K562 (cell line): ENCODE data around the gene IFT52. TPM values are rescaled to one million over a fixed set of nuclear protein-coding genes. Genes with fewer than 3 reads are reported as not detected.
A peak's percentile ranks its signal among the peaks of the same experiment; 100 is the strongest.

Experiments
- ATF2 ChIP-seq: sonication (generic); formaldehyde crosslinking; IDR thresholded peaks from 2 replicates; pipeline ENCODE4 v1.8.1; 2022; ENCODE audit warnings: missing genetic modification reagents
- BCL6 ChIP-seq: fragments of 250-450 bp; sonication (Bioruptor Pico); IDR thresholded peaks from 2 replicates; pipeline ENCODE4 v1.4.0; 2020
- EP300 ChIP-seq: IDR thresholded peaks from 2 replicates; pipeline ENCODE4 v1.6.1; 2012; ENCODE audit warnings: low read length, improper control_type of control experiment
- FOXA3 ChIP-seq, 2 experiments: fragments of 450-650 bp in 1 of 2; sonication (generic) in 1 of 2; formaldehyde crosslinking; IDR thresholded peaks in 1 of 2; conservative IDR thresholded peaks in 1 of 2; 2 replicates each; pipeline versions ENCODE4 v1.4.0 to v1.8.0; 2020 to 2022; ENCODE audit warnings: mild to moderate bottlenecking in 2 of 2, missing genetic modification reagents in 1 of 2
- GATAD2B ChIP-seq: fragments of 450-650 bp; IDR thresholded peaks from 2 replicates; pipeline ENCODE4 v1.6.1; 2017; ENCODE audit warnings: mild to moderate bottlenecking, borderline replicate concordance
- HSF4 ChIP-seq: fragments of 250-450 bp; sonication (Bioruptor Pico); IDR thresholded peaks from 2 replicates; pipeline ENCODE4 v2.1.2; 2022; ENCODE audit warnings: mild to moderate bottlenecking, moderate library complexity, borderline replicate concordance
- KDM2B ChIP-seq: fragments of 250-450 bp; sonication (Bioruptor Pico); IDR thresholded peaks from 2 replicates; pipeline ENCODE4 v1.8.0; 2021; ENCODE audit warnings: mild to moderate bottlenecking, moderate library complexity
- KDM5B ChIP-seq: fragments of 200-600 bp; sonication (generic); IDR thresholded peaks from 2 replicates; pipeline ENCODE4 v1.6.1; 2012; ENCODE audit warnings: low read depth, mild to moderate bottlenecking, moderate library complexity, low read length, control low read depth, inconsistent platforms; ENCODE audit not compliant: insufficient replicate concordance
- NONO ChIP-seq, 2 experiments: fragments of 200-400 bp in 1 of 2; fragments of 450-650 bp in 1 of 2; formaldehyde crosslinking in 1 of 2; IDR thresholded peaks; 2 replicates each; pipeline ENCODE4 v1.6.1; 2017; ENCODE audit warnings: low read depth in 2 of 2, mild to moderate bottlenecking in 2 of 2, moderate library complexity in 2 of 2, low read length in 1 of 2
- NR3C1 ChIP-seq: sonication (generic); formaldehyde crosslinking; IDR thresholded peaks from 2 replicates; pipeline ENCODE4 v1.8.1; 2022; ENCODE audit warnings: missing genetic modification reagents
- PML ChIP-seq: IDR thresholded peaks from 2 replicates; pipeline ENCODE4 v1.6.1; 2012; ENCODE audit warnings: low read length, inconsistent platforms
- RBM14 ChIP-seq: fragments of 200-400 bp; formaldehyde crosslinking; IDR thresholded peaks from 2 replicates; pipeline ENCODE4 v1.6.1; 2018; ENCODE audit warnings: low read depth, mild to moderate bottlenecking, low read length, moderate library complexity, borderline replicate concordance; ENCODE audit not compliant: insufficient read depth
- SAP30 ChIP-seq: fragments of 200-600 bp; sonication (generic); IDR thresholded peaks from 2 replicates; pipeline ENCODE4 v1.6.1; 2012; ENCODE audit warnings: borderline replicate concordance, low read depth, mild to moderate bottlenecking, moderate library complexity, low read length, control low read depth, inconsistent platforms; ENCODE audit not compliant: insufficient read depth, poor library complexity, severe bottlenecking
- SNIP1 ChIP-seq: fragments of 450-650 bp; IDR thresholded peaks from 2 replicates; pipeline ENCODE4 v1.7.1; 2017; ENCODE audit warnings: low read depth, mild to moderate bottlenecking
- TAF7 ChIP-seq: fragments of 450-650 bp; IDR thresholded peaks from 2 replicates; pipeline ENCODE4 v1.6.1; 2016; ENCODE audit warnings: missing genetic modification characterization, missing compliant biosample characterization
- ZNF134 ChIP-seq: fragments of 250-450 bp; sonication (Bioruptor Pico); conservative IDR thresholded peaks from 2 replicates; pipeline ENCODE4 v1.4.0; 2020
- ZNF316 ChIP-seq: fragments of 450-650 bp; IDR thresholded peaks from 2 replicates; pipeline ENCODE4 v1.6.1; 2016
- ZNF324 ChIP-seq: fragments of 250-450 bp; sonication (Bioruptor Pico); IDR thresholded peaks from 2 replicates; pipeline ENCODE4 v1.4.0; 2020; ENCODE audit warnings: mild to moderate bottlenecking
- ZNF347 ChIP-seq: fragments of 450-650 bp; formaldehyde crosslinking; IDR thresholded peaks from 2 replicates; pipeline ENCODE4 v1.4.0; 2020; ENCODE audit warnings: low read depth, mild to moderate bottlenecking, moderate library complexity
- ZNF444 ChIP-seq: fragments of 250-450 bp; sonication (Bioruptor Pico); IDR thresholded peaks from 2 replicates; pipeline ENCODE4 v1.4.0; 2020; ENCODE audit warnings: mild to moderate bottlenecking, moderate library complexity
- ZNF764 ChIP-seq: fragments of 250-450 bp; sonication (Bioruptor Pico); IDR thresholded peaks from 2 replicates; pipeline ENCODE4 v1.4.0; 2020; ENCODE audit warnings: low read depth, mild to moderate bottlenecking, moderate library complexity
- polyA plus RNA-seq, 8 experiments: library from polyadenylated mRNA; depleted of rRNA in 4 of 8; stranded (reverse) in 5 of 8; unstranded in 3 of 8; fragments of >200 nt; fragmentation: Nextera tagmentation in 2 of 8; fragmentation: Illumina TruSeq in 1 of 8; extraction: Ambion mirVana in 2 of 8; extraction: Trizol in 1 of 8; gene quantifications; 2 replicates each; pipeline versions ENCODE4 v1.2.1 to v1.2.3, GENCODE V29; 2011 to 2014; ENCODE audit warnings: inconsistent platforms in 1 of 8, missing spikeins in 1 of 8
- total RNA-seq, 7 experiments: library from RNA; depleted of rRNA in 6 of 7; stranded (reverse); fragments of >200 nt in 6 of 7; fragmentation: Illumina TruSeq in 2 of 7; extraction: Trizol in 2 of 7; gene quantifications; 2 replicates each; pipeline versions ENCODE4 v1.2.1 to v1.2.3, GENCODE V29; 2011 to 2021; ENCODE audit warnings: low replicate concordance in 1 of 7
- TF ChIP-seq, protein P1 (sequence below): fragments of 250-450 bp; sonication (Bioruptor Pico); IDR thresholded peaks from 2 replicates; pipeline ENCODE4 v1.5.0; 2021
- TF ChIP-seq, protein P2 (sequence below): IDR thresholded peaks from 2 replicates; pipeline ENCODE4 v1.6.1; 2014; ENCODE audit warnings: antibody characterized with exemption
- TF ChIP-seq, protein P3 (sequence below): IDR thresholded peaks from 2 replicates; pipeline ENCODE4 v1.6.1; 2011; ENCODE audit not compliant: insufficient read length; ENCODE audit errors: extremely low read depth

The IFT52 gene
- total and polyA plus RNA-seq, 9 of the 15 experiments (the other 6 are each of a cell fraction or from before 2014, with no cell fraction given), result 11.0 to 31.4 (median 20.4) TPM

DNA sequence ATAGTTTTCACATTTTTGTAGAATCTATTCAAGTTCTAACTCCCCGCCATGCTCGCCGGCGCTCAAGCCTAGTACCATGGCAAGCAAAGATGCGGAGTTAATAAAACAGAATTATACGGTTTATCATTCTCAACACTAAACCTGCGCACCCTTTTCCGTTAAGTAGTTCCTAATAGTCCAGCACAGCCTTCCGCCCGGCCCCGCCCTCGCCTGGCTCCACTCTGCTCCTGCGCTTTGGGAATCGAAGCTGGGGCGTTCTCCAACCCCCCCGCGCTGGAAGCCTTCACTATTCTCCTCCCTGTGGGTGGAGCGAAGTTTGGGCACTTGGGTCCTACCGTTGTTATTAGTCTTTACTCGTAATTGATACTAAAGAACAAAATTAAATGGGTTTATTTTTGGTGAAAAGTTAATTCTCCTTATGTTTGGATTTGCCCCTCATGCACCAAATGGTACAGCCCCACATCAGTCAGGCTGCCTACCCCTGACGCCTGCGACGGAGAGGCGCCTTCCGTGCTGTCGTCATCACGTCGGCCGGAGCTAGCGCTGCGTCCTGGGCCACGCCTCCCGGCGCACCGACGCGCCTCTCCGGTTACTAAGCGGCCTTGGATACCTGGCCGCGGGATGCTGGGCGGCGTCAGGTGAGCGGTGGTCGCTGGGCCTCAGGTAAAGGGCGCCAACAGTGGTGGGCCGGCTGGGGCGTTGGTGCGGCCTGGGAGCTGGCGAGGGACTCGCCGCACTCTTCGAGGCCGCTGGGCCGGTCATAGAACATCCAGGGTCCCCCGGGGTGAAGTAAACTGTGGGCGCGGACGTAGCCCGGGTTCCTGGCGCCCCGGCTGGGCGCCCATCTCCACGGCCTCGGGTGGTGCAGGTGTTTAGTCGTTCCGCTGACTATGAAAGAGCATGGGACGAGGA lies at the start of gene IFT52 (continued):
- TF ChIP-seq, protein P1, sequence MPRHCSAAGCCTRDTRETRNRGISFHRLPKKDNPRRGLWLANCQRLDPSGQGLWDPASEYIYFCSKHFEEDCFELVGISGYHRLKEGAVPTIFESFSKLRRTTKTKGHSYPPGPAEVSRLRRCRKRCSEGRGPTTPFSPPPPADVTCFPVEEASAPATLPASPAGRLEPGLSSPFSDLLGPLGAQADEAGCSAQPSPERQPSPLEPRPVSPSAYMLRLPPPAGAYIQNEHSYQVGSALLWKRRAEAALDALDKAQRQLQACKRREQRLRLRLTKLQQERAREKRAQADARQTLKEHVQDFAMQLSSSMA (CRISPR knock-in tag), result no peak
- TF ChIP-seq SNIP1 (no peak), EP300 (no peak; the same call in 1 of the 2 replicates), NR3C1 (CRISPR knock-in tag) (no peak), BCL6 (CRISPR knock-in tag) (no peak), PML (no peak), FOXA3 (CRISPR knock-in tag; conservative IDR thresholded peaks at IDR 0.05 in 1 of 2, IDR thresholded peaks at IDR 0.05 in 1 of 2) (no peak), ZNF347 (CRISPR knock-in tag) (no peak), KDM5B (peak; percentile 34), ZNF444 (CRISPR knock-in tag) (no peak), ZNF324 (no peak), HSF4 (CRISPR knock-in tag) (no peak), GATAD2B (no peak), NONO (IDR thresholded peaks at IDR 0.05; ENCODE audit: low read depth in 2 of 2, low read length in 1 of 2) (peak in 1 of 2 experiments; percentile 99; a peak in 2 of 4 replicates), ZNF134 (CRISPR knock-in tag) (no peak), ATF2 (CRISPR knock-in tag) (no peak), ZNF316 (no peak), SAP30 (peak; percentile 85), KDM2B (CRISPR knock-in tag) (no peak), TAF7 (tag) (no peak), ZNF764 (CRISPR knock-in tag) (no peak), RBM14 (no peak)
- TF ChIP-seq, protein P2, sequence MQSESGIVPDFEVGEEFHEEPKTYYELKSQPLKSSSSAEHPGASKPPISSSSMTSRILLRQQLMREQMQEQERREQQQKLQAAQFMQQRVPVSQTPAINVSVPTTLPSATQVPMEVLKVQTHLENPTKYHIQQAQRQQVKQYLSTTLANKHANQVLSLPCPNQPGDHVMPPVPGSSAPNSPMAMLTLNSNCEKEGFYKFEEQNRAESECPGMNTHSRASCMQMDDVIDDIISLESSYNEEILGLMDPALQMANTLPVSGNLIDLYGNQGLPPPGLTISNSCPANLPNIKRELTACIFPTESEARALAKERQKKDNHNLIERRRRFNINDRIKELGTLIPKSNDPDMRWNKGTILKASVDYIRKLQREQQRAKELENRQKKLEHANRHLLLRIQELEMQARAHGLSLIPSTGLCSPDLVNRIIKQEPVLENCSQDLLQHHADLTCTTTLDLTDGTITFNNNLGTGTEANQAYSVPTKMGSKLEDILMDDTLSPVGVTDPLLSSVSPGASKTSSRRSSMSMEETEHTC, result no peak
- TF ChIP-seq, protein P3, sequence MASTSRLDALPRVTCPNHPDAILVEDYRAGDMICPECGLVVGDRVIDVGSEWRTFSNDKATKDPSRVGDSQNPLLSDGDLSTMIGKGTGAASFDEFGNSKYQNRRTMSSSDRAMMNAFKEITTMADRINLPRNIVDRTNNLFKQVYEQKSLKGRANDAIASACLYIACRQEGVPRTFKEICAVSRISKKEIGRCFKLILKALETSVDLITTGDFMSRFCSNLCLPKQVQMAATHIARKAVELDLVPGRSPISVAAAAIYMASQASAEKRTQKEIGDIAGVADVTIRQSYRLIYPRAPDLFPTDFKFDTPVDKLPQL, result no peak
